ENCODE results near the gene ARHGAP19. TPM values are rescaled to one million over a fixed set of nuclear protein-coding genes. Genes with fewer than 3 reads are reported as not detected.

The ARHGAP19 gene
- total and polyA plus RNA-seq, 2 of the 8 experiments (the other 6 are each of a cell fraction or from before 2014, with no cell fraction given): 13.3 to 32.1 TPM

GRCh38 chr10:97217299-97217698 lies 75.1 kb downstream of the ARHGAP19 start (continued):
- TF ChIP-seq CHD7 (IDR thresholded peaks at IDR 0.05; ENCODE audit: insufficient replicate concordance, low read length) (no peak), GTF2F1 (IDR thresholded peaks at IDR 0.05; ENCODE audit: borderline replicate concordance, low read depth, low read length) (no peak), FOSL1 (IDR thresholded peaks at IDR 0.05; ENCODE audit: insufficient read depth, low read depth, low read length) (no peak)
